K562 (cell line): ENCODE results near the gene FAM89B. TPM values are rescaled to one million over a fixed set of nuclear protein-coding genes. Genes with fewer than 3 reads are reported as not detected.

Experiments used
- C11orf30 ChIP-seq: fragments of 450-650 bp; IDR thresholded peaks from 2 replicates; pipeline ENCODE4 v1.6.1; 2016; ENCODE audit warnings: low read depth, mild to moderate bottlenecking
- CBX5 ChIP-seq: IDR thresholded peaks from 2 replicates; pipeline ENCODE4 v1.6.1; 2014; ENCODE audit warnings: low read depth, borderline replicate concordance
- CHCHD3 ChIP-seq: fragments of 250-450 bp; sonication (Bioruptor Pico); IDR thresholded peaks from 2 replicates; pipeline ENCODE4 v2.1.2; 2022; ENCODE audit warnings: mild to moderate bottlenecking
- CTBP1 ChIP-seq: fragments of 450-650 bp; IDR thresholded peaks from 2 replicates; pipeline ENCODE4 v1.6.1; 2016; ENCODE audit warnings: borderline replicate concordance
- DACH1 ChIP-seq: fragments of 450-650 bp; IDR thresholded peaks from 2 replicates; pipeline ENCODE4 v1.6.1; 2018; ENCODE audit not compliant: partially characterized antibody
- ELF4 ChIP-seq: fragments of 450-650 bp; formaldehyde crosslinking; IDR thresholded peaks from 2 replicates; pipeline ENCODE4 v1.4.0; 2022; ENCODE audit warnings: missing genetic modification characterization
- JUN ChIP-seq, 2 experiments: sonication (generic) in 1 of 2; formaldehyde crosslinking in 1 of 2; IDR thresholded peaks; 2 replicates each; pipeline versions ENCODE4 v1.6.1 to v1.8.0; 2012 to 2022; ENCODE audit warnings: borderline replicate concordance in 2 of 2, mild to moderate bottlenecking in 2 of 2, improper control_type of control experiment in 1 of 2, low read depth in 1 of 2, low read length in 1 of 2, missing genetic modification reagents in 1 of 2
- MEIS2 ChIP-seq: fragments of 450-650 bp; IDR thresholded peaks from 2 replicates; pipeline ENCODE4 v1.6.1; 2014; ENCODE audit warnings: mild to moderate bottlenecking; ENCODE audit not compliant: partially characterized antibody
- NCOR1 ChIP-seq: fragments of 450-650 bp; IDR thresholded peaks from 2 replicates; pipeline ENCODE4 v1.6.1; 2016; ENCODE audit warnings: mild to moderate bottlenecking, moderate library complexity
- NEUROD1 ChIP-seq: fragments of 150-350 bp; IDR thresholded peaks from 2 replicates; pipeline ENCODE4 v1.6.1; 2014; ENCODE audit warnings: borderline replicate concordance, low read length, low read depth; ENCODE audit not compliant: partially characterized antibody
- NR2C1 ChIP-seq, 2 experiments: fragments of 450-650 bp; IDR thresholded peaks; 2 replicates each; pipeline ENCODE4 v1.6.1; 2017; ENCODE audit warnings: mild to moderate bottlenecking in 2 of 2, antibody characterized with exemption in 1 of 2, inconsistent platforms in 1 of 2, missing compliant biosample characterization in 1 of 2, missing genetic modification characterization in 1 of 2
- NUFIP1 ChIP-seq: fragments of 450-650 bp; IDR thresholded peaks from 2 replicates; pipeline ENCODE4 v1.6.1; 2018; ENCODE audit not compliant: partially characterized antibody
- ZNF57 ChIP-seq: fragments of 450-650 bp; formaldehyde crosslinking; IDR thresholded peaks from 2 replicates; pipeline ENCODE4 v1.4.0; 2020; ENCODE audit warnings: mild to moderate bottlenecking, moderate library complexity
- polyA plus RNA-seq, 8 experiments: library from polyadenylated mRNA; depleted of rRNA in 4 of 8; stranded (reverse) in 5 of 8; unstranded in 3 of 8; fragments of >200 nt; fragmentation: Nextera tagmentation in 2 of 8; fragmentation: Illumina TruSeq in 1 of 8; extraction: Ambion mirVana in 2 of 8; extraction: Trizol in 1 of 8; gene quantifications; 2 replicates each; pipeline versions ENCODE4 v1.2.1 to v1.2.3, GENCODE V29; 2011 to 2014; ENCODE audit warnings: inconsistent platforms in 1 of 8, missing spikeins in 1 of 8
- total RNA-seq, 7 experiments: library from RNA; depleted of rRNA in 6 of 7; stranded (reverse); fragments of >200 nt in 6 of 7; fragmentation: Illumina TruSeq in 2 of 7; extraction: Trizol in 2 of 7; gene quantifications; 2 replicates each; pipeline versions ENCODE4 v1.2.1 to v1.2.3, GENCODE V29; 2011 to 2021; ENCODE audit warnings: low replicate concordance in 1 of 7

The FAM89B gene
- total and polyA plus RNA-seq, 9 of the 15 experiments (the other 6 are each of a cell fraction or from before 2014, with no cell fraction given), result 0.32 to 27.6 (median 11.9) TPM

DNA sequence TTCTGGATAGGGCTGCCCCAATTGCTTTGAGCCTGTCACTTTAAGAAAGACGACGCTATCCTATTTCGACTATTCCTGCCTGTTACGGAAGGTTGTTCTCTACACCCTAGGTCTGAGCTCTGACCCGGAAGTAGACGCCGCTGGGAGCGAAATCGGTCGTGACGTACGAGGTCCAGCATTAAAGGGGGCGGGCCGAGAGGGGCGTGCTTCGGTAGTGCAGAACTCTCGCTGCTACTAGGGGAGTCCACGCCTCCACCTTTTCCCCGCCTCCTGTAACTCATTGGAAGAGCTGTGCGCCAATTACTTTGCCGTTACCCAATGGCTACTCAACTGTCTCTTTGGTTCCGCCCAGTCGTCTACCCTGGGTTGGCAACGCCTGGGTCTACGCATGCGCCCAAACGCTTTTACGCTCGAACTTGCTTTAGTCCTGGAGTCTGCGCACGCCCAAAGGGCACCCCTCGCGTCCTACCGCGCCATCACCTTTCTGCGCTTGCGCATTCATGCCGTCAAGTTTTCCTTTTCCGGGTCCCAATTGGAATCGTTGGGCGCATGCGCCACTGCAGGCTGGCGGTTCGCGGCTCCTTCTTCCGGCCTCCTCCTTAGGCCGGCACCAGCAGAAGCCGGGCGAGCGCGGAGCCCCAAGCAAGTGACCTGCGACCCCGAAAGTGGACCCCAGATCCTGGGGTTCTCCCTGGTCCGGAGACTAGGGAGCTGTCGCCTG, 43.1 kb downstream of the FAM89B start, which contains the start of gene PCNX3 (continued):
- TF ChIP-seq CTBP1, result peak; percentile 33; the same call in 1 of the 2 replicates
- TF ChIP-seq NR2C1 (IDR thresholded peaks at IDR 0.05), result peak; percentile 100
- TF ChIP-seq NR2C1 (tag; IDR thresholded peaks at IDR 0.05), result peak; percentile 100
- peak; percentile 95 for TF ChIP-seq MEIS2
- no peak for TF ChIP-seq ZNF57 (CRISPR knock-in tag)
- peak; percentile 94 for TF ChIP-seq NEUROD1
- peak; percentile 86 for TF ChIP-seq C11orf30
- no peak for TF ChIP-seq NCOR1
- TF ChIP-seq CHCHD3 (CRISPR knock-in tag), result no peak
- peak; percentile 38; the same call in 1 of the 2 replicates for TF ChIP-seq JUN (IDR thresholded peaks at IDR 0.05; ENCODE audit: borderline replicate concordance, low read depth, low read length)
- no peak for TF ChIP-seq JUN (CRISPR knock-in tag; IDR thresholded peaks at IDR 0.05; ENCODE audit: borderline replicate concordance)
- TF ChIP-seq CBX5, result no peak
- TF ChIP-seq ELF4 (CRISPR knock-in tag), result no peak; the same call in 1 of the 2 replicates
- no peak for TF ChIP-seq DACH1
- TF ChIP-seq NUFIP1, result no peak
- TF ChIP-seq, all 486 proteins: peak for 109
